ENCODE results near the gene EXOG. TPM values are rescaled to one million over a fixed set of nuclear protein-coding genes. Genes with fewer than 3 reads are reported as not detected.

The EXOG gene
- total and polyA plus RNA-seq, 10 of the 15 experiments (the other 5 are each of a cell fraction or from before 2014, with no cell fraction given), result 7.8 to 20.9 (median 19.6) TPM

DNA sequence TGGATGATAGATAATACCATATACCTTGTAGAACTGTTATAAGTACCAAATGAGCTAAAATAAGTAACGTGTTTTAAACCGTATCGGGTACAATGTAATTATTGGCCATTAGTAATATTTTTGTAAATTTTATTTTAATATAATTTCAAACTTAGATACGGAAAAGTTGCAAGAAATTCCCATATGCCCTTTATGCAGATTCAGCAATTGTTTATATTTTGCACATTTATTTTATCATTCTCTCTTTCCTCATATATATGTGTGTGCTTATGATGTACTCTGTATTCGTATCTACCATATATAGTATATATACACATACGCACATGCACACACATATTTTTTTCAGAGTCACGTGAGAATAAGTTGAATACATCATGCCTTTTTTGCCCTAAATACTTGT is 38.5 kb downstream of the EXOG start:
- ChIA-PET SMC1A (ENCODE audit: uncharacterized antibody, unreplicated experiment) (interaction anchor here (0.9 kb wide), 1 partner anchor 10 kb away, joined by 3 read pairs; no protein-coding TSS in a partner anchor), POLR2A (no interaction called here), CTCF (interaction anchor here (1.5 kb wide), 1 partner anchor 13 kb away, joined by 7 read pairs; no protein-coding TSS in a partner anchor), RAD21 (ENCODE audit: unreplicated experiment) (no interaction called here)
- TF ChIP-seq MTA2 (IDR thresholded peaks at IDR 0.05; ENCODE audit: low read depth) (no peak), SREBF2 (IDR thresholded peaks at IDR 0.05; ENCODE audit: low read length) (no peak), CBFB (IDR thresholded peaks at IDR 0.05; ENCODE audit: low read depth) (no peak), POU2F2 (IDR thresholded peaks at IDR 0.05; ENCODE audit: borderline replicate concordance, low read depth, low read length) (no peak), SMC3 (IDR thresholded peaks at IDR 0.05; ENCODE audit: borderline replicate concordance, low read length) (no peak), BRCA1 (IDR thresholded peaks at IDR 0.05; ENCODE audit: low read depth, low read length) (no peak), ZNF217 (IDR thresholded peaks at IDR 0.05) (no peak), MTA3 (IDR thresholded peaks at IDR 0.05; ENCODE audit: borderline replicate concordance, low read length) (no peak), MEF2A (IDR thresholded peaks at IDR 0.05; ENCODE audit: insufficient read depth, low read depth, low read length) (no peak), ZNF622 (IDR thresholded peaks at IDR 0.05) (no peak), MYC (IDR thresholded peaks at IDR 0.05; ENCODE audit: insufficient read depth, insufficient read length, insufficient replicate concordance, low read length, severe bottlenecking) (no peak), HDGF (IDR thresholded peaks at IDR 0.05) (no peak), YBX1 (IDR thresholded peaks at IDR 0.05) (no peak), RBBP5 (conservative IDR thresholded peaks at IDR 0.05) (no peak)
- TF ChIP-seq, protein P1, sequence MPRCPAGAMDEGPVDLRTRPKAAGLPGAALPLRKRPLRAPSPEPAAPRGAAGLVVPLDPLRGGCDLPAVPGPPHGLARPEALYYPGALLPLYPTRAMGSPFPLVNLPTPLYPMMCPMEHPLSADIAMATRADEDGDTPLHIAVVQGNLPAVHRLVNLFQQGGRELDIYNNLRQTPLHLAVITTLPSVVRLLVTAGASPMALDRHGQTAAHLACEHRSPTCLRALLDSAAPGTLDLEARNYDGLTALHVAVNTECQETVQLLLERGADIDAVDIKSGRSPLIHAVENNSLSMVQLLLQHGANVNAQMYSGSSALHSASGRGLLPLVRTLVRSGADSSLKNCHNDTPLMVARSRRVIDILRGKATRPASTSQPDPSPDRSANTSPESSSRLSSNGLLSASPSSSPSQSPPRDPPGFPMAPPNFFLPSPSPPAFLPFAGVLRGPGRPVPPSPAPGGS (IDR thresholded peaks at IDR 0.05; ENCODE audit: borderline replicate concordance, insufficient read depth, low read depth, low read length, poor library complexity, severe bottlenecking), result no peak
- TF ChIP-seq, protein P2, sequence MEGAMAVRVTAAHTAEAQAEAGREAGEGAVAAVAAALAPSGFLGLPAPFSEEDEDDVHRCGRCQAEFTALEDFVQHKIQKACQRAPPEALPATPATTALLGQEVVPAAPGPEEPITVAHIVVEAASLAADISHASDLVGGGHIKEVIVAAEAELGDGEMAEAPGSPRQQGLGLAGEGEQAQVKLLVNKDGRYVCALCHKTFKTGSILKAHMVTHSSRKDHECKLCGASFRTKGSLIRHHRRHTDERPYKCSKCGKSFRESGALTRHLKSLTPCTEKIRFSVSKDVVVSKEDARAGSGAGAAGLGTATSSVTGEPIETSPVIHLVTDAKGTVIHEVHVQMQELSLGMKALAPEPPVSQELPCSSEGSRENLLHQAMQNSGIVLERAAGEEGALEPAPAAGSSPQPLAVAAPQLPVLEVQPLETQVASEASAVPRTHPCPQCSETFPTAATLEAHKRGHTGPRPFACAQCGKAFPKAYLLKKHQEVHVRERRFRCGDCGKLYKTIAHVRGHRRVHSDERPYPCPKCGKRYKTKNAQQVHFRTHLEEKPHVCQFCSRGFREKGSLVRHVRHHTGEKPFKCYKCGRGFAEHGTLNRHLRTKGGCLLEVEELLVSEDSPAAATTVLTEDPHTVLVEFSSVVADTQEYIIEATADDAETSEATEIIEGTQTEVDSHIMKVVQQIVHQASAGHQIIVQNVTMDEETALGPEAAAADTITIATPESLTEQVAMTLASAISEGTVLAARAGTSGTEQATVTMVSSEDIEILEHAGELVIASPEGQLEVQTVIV (IDR thresholded peaks at IDR 0.05; ENCODE audit: borderline replicate concordance, partially characterized antibody), result no peak
- TF ChIP-seq, protein P3, sequence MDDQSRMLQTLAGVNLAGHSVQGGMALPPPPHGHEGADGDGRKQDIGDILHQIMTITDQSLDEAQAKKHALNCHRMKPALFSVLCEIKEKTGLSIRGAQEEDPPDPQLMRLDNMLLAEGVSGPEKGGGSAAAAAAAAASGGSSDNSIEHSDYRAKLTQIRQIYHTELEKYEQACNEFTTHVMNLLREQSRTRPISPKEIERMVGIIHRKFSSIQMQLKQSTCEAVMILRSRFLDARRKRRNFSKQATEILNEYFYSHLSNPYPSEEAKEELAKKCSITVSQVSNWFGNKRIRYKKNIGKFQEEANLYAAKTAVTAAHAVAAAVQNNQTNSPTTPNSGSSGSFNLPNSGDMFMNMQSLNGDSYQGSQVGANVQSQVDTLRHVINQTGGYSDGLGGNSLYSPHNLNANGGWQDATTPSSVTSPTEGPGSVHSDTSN (IDR thresholded peaks at IDR 0.05; ENCODE audit: insufficient replicate concordance, low read depth, low read length), result no peak
- no peaks in the 10 kb centered on the region for H3K79me2 ChIP-seq (ENCODE audit: control insufficient read depth, insufficient read depth, low read length)
- no peaks in the 10 kb centered on the region for H4K20me1 ChIP-seq (ENCODE audit: control insufficient read depth, insufficient read depth)
- H3K4me1 ChIP-seq (ENCODE audit: control insufficient read depth, insufficient read depth, low read length), result no peaks in the 10 kb centered on the region
- no peaks in the 10 kb centered on the region for H3K27me3 ChIP-seq (replicated peaks in 1 of 2; ENCODE audit: control insufficient read depth in 2 of 2, insufficient read depth in 2 of 2, low read length in 1 of 2)
- WGBS (ENCODE audit: insufficient coverage, insufficient replicate concordance, low lambda C conversion rate, missing lambda C conversion rate), result 98% methylated on average over 7 of the region's 7 CpGs
- DNase-seq (ENCODE audit: low read depth, low spot score) (no peak), FAIRE-seq (no peak), ATAC-seq (no peak)
- in situ Hi-C loops (cut with MboI), result no loop called here
- intact Hi-C loops (cut with micrococcal nuclease; ENCODE audit: unreplicated experiment), result no loop called here
- no peak overlapping the region for H3K4me3 ChIP-seq
- no peak overlapping the region for H3K9ac ChIP-seq (ENCODE audit: control insufficient read depth, insufficient read depth, low read length)
- H3K36me3 ChIP-seq (ENCODE audit: control insufficient read depth in 2 of 2, insufficient read depth in 2 of 2, low read length in 1 of 2), result no peaks in the 10 kb centered on the region; a peak in 2 of 4 replicates
- H3K27ac ChIP-seq (ENCODE audit: control insufficient read depth, insufficient read depth), result no peak overlapping the region
- no peaks in the 10 kb centered on the region for H3K9me3 ChIP-seq (replicated peaks; ENCODE audit: control insufficient read depth, insufficient read depth, low read length)
- BruUV-seq (replicated peaks), result no TSS peak
- no peak overlapping the region for H3K4me2 ChIP-seq (ENCODE audit: control insufficient read depth, insufficient read depth)
- H2AFZ ChIP-seq (ENCODE audit: control insufficient read depth, low read depth, low read length), result no peak overlapping the region
